GM12875 (cell line): ENCODE results near the gene HIVEP3.

Experiments
- H3K4me3 ChIP-seq: one replicate; pipeline ENCODE4 v1.5.1; 2011; ENCODE audit warnings: low read depth, low read length, control low read depth
- TF ChIP-seq, protein P1 (sequence below): IDR thresholded peaks from 2 replicates; pipeline ENCODE4 v1.5.1; 2011; ENCODE audit warnings: low read depth, mild to moderate bottlenecking, control low read depth, inconsistent platforms, low read length, moderate library complexity, borderline replicate concordance; ENCODE audit not compliant: insufficient read depth

The HIVEP3 gene

DNA sequence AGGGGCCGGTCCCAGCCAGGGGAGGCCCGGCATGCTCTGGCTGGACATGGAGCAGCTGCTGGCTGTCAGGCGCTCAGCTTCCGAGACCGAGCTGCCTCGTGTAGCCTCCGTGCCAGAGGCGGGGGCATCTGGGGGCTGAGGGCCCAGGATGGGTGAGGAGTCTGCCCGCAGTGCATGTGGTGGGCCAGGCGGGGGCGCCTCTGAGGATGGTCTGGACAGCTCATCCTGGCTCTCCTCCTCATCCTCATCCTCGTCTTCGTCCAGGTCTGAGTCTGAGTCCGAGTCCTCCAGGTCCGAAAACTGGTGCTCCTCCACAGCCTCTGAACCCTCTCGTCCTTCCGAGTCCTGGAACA lies 405.4 kb downstream of the HIVEP3 start:
- H3K4me3 ChIP-seq, result no peak overlapping the region
- TF ChIP-seq, protein P1, sequence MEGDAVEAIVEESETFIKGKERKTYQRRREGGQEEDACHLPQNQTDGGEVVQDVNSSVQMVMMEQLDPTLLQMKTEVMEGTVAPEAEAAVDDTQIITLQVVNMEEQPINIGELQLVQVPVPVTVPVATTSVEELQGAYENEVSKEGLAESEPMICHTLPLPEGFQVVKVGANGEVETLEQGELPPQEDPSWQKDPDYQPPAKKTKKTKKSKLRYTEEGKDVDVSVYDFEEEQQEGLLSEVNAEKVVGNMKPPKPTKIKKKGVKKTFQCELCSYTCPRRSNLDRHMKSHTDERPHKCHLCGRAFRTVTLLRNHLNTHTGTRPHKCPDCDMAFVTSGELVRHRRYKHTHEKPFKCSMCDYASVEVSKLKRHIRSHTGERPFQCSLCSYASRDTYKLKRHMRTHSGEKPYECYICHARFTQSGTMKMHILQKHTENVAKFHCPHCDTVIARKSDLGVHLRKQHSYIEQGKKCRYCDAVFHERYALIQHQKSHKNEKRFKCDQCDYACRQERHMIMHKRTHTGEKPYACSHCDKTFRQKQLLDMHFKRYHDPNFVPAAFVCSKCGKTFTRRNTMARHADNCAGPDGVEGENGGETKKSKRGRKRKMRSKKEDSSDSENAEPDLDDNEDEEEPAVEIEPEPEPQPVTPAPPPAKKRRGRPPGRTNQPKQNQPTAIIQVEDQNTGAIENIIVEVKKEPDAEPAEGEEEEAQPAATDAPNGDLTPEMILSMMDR, result peak; percentile 79

DNA sequence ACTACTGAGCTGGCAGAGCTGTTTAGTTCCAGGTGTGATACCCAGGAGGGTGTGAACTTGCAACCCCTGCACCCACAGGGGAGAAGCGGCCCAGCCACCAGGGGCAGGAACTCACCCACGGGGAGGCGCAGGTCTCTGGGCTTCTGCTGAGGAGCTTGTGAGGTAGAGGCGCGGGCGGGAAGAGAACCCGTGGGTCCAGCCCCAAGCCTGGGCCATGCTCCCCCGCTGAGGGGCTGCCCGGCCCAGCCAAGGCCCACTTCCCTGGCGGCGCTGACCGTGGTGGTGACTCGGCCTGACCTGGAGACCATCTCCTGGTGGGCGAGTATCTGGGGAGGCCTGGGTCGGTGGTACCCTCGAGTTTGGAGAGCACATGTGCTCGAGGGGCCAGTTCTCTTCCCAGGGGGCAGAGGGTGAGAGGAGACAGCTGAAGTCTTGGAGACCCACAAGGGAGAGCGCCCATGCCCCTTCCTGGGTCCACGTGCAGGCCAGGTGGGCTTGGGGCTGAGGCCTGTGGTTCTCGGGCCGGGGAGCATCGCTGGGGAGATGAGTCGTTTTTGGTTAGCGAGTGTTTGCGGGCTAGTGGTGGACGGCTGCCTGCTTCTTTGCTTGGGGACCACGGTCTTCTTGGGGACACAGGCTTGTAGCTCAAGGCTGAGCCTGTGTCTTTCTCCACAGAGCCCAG lies 405.9 kb downstream of the HIVEP3 start:
- H3K4me3 ChIP-seq, result no peak overlapping the region
- TF ChIP-seq, protein P1, result no peak

DNA sequence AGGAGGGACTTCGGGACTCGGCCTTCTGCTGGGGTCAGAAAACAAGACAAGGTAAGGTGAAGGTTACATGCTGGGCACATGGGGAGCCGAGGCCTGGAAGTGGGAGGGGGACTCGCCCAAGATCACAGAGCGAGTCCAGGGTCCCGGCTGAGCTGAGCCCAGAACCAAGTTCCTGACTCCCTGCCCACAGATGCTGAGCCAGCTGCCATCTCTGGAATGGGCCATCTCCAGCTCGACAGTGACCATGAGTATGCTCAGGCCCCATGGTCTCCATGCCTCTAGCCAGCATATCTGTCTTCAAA lies 407.5 kb downstream of the HIVEP3 start:
- H3K4me3 ChIP-seq, result no peak overlapping the region
- TF ChIP-seq, protein P1, result no peak

DNA sequence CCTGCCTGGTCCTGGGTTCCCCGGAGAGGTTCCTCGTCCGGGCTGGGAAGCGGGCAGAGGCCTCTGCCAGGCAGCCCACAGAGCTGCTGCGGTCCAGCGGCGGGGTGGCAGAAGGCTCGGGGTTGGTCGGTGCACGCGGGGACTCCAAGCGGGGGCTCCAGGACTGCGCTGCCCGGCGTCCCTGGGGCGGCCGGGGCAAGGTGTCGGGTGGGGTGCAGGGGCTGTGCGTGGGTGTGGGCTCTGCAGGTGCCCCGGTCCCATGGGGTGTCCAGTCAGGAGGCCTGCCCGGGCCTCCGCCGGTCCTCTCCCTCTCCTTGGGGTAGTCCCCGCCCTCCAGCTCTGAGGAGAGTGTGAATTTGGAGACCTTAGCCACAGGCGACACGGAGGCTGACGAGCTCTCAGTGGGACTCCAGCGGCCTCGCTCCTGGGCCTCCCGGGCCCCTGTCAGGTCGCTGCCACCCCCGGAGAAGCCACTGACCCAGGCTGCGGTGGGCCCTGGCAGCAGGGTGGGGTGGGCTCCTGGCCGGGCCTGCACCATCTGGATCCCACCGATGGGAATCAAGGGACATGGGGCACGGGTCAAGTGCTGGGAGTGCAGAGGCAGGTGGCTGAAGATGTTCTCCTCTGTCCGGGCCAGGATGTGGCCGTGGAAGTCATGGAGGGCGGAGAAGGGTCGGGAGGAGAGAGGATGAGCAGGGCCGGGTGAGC lies 408.0 kb downstream of the HIVEP3 start:
- H3K4me3 ChIP-seq, result no peak overlapping the region
- TF ChIP-seq, protein P1, result no peak

DNA sequence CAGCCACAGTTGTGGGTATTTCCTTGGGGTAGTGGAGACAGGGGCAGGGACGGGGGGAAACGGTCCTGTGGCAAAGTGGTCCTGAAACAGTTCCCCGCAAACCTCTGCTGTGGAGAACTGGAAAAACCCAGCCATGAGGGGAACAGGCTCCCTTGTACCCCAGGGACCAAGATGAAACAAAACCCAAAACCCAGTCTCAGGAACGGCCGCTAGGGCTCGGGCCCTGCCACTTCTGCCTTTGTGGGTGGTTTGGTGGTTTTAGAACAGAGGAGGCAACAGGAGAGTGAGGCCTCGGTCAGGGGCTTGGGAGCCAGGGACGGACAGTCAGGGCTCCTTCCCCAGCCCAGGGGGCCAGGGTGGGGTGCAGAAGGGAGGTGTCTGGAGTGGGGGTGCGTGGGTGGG lies 409.5 kb downstream of the HIVEP3 start:
- TF ChIP-seq, protein P1, result no peak
- H3K4me3 ChIP-seq, result no peak overlapping the region

DNA sequence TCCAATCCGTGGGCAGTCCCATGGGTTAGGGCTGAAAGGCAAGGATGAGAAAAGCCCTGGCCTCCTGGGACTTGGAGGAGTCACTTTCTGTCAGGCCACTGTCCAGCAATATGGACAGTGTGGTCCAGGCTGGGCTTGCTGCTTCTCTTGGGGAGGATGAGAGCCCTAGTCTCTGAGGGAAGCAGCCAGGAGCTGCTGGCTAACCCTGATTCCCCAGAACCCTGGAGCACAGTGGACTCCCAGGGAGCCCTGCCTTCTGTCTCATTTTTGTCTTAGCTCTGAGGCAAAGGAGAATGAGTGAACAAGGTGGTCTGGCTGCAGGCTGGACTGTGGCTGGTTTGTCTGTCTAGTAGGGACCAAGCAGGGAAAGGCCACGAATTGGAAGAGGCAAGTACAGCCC lies 410.4 kb downstream of the HIVEP3 start:
- TF ChIP-seq, protein P1, result no peak
- no peak overlapping the region for H3K4me3 ChIP-seq

DNA sequence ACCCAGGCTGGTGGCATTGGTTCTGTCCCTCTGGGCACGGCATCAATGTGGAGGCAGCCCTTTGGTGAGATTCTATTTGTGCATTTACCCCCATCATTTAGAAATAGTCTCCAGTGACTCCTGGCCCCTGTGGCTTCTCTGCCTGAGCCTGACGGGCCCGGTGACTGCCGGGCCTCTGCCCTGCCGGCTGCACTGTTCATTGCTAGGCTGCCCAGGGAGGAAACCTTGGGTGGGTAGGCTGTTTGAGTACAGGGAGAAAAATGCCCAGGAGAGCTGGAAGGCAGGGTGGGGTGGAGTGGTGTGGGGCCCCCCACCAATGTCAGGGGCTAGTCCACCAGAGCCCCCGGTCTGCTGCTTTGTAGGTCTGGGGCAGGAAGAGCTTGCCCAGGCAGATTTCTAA lies 410.9 kb downstream of the HIVEP3 start:
- TF ChIP-seq, protein P1, result no peak
- no peak overlapping the region for H3K4me3 ChIP-seq
